IMR-90 (cell line): Measurements from ENCODE around the gene IGSF3.

Experiments used
- BHLHE40 ChIP-seq: fragments of 150-350 bp; IDR thresholded peaks from 2 replicates; pipeline ENCODE4 v1.6.1; 2016; ENCODE audit warnings: mild to moderate bottlenecking, low read depth, low read length
- CEBPB ChIP-seq: IDR thresholded peaks from 2 replicates; pipeline ENCODE4 v1.6.1; 2012; ENCODE audit warnings: low read depth, low read length, improper control_type of control experiment
- CTCF ChIP-seq: conservative IDR thresholded peaks from 2 replicates; pipeline ENCODE4 v1.5.1; 2012; ENCODE audit warnings: mild to moderate bottlenecking, low read depth, low read length, improper control_type of control experiment
- FOS ChIP-seq: fragments of 150-350 bp; IDR thresholded peaks from 2 replicates; pipeline ENCODE4 v1.6.1; 2016; ENCODE audit warnings: low read depth, low read length
- MAFK ChIP-seq: IDR thresholded peaks from 2 replicates; pipeline ENCODE4 v1.6.1; 2012; ENCODE audit warnings: low read depth, low read length, improper control_type of control experiment
- MXI1 ChIP-seq: IDR thresholded peaks from 2 replicates; pipeline ENCODE4 v1.6.1; 2012; ENCODE audit warnings: low read depth, mild to moderate bottlenecking, low read length, moderate library complexity, borderline replicate concordance
- POLR2A ChIP-seq: IDR thresholded peaks from 2 replicates; pipeline ENCODE4 v1.6.1; 2012; ENCODE audit warnings: mild to moderate bottlenecking, low read depth, low read length
- RAD21 ChIP-seq: IDR thresholded peaks from 2 replicates; pipeline ENCODE4 v1.6.1; 2012; ENCODE audit warnings: low read length, improper control_type of control experiment
- RFX5 ChIP-seq: IDR thresholded peaks from 2 replicates; pipeline ENCODE4 v1.8.0; 2012; ENCODE audit warnings: low read depth, mild to moderate bottlenecking, low read length, moderate library complexity
- SMC3 ChIP-seq: fragments of 150-350 bp; IDR thresholded peaks from 2 replicates; pipeline ENCODE4 v1.6.1; 2016; ENCODE audit warnings: low read depth, mild to moderate bottlenecking, antibody characterized with exemption, low read length, moderate library complexity
- USF2 ChIP-seq: fragments of 150-350 bp; IDR thresholded peaks from 2 replicates; pipeline ENCODE4 v1.6.1; 2017; ENCODE audit warnings: mild to moderate bottlenecking, antibody characterized with exemption, low read length, low read depth

- TF ChIP-seq MXI1: no peak
- no peak for TF ChIP-seq POLR2A
- TF ChIP-seq CTCF: no peak
- no peak for TF ChIP-seq RAD21
- TF ChIP-seq SMC3: no peak
- TF ChIP-seq MAFK: no peak
- no peak for TF ChIP-seq RFX5
- TF ChIP-seq USF2: no peak
- TF ChIP-seq BHLHE40: no peak
- no peak for TF ChIP-seq FOS
- TF ChIP-seq CEBPB: no peak
These were observed 139.0 kb downstream of the IGSF3 start for GRCh38 chr1:116528329-116529083.
